ENCODE measurements around the gene ZNF879. TPM values are rescaled to one million over a fixed set of nuclear protein-coding genes. Genes with fewer than 3 reads are reported as not detected.

Gene ZNF879
- total RNA-seq, 3 donors from 2014 or later (not counting 1 experiment from before 2014, with no cell fraction given): 4.2 to 7.6 (median 5.1) TPM

- Mint-ChIP-seq H3K36me3 (peaks cover 77% of the 10 kb centered on the region), H3K27me3 (ENCODE audit: low read depth in 2 of 2) (no peaks in the 10 kb centered on the region), H3K4me1 (no peaks in the 10 kb centered on the region), H3K9me3 (peaks cover 29 to 42% of the 10 kb centered on the region in 2 donors), H3K4me3 (no peak overlapping the region), H3K27ac (no peak overlapping the region)
- Histone ChIP-seq H3K27me3 (ENCODE audit: control insufficient read depth, insufficient read depth, low read length) (no peaks in the 10 kb centered on the region), H3K4me1 (ENCODE audit: control insufficient read depth, insufficient read depth, low read length) (no peaks in the 10 kb centered on the region), H3K9me3 (ENCODE audit: control insufficient read depth, insufficient read depth, low read length) (peaks cover 55% of the 10 kb centered on the region), H3K36me3 (ENCODE audit: control insufficient read depth, insufficient read depth, low read length) (peaks cover 33% of the 10 kb centered on the region), H3K27ac (ENCODE audit: low read length) (no peak overlapping the region), H3K4me3 (ENCODE audit: low read length) (no peak overlapping the region)
- ATAC-seq (no peak), DNase-seq (no peak)
- no peak for TF ChIP-seq CTCF (IDR thresholded peaks at IDR 0.05)
- 89% methylated on average over 4 of the region's 4 CpGs for WGBS (ENCODE audit: insufficient coverage)
- intact Hi-C loops (cut with micrococcal nuclease): no loop called here
These were observed 57.1 kb downstream of the ZNF879 start for GRCh38 chr5:179080724-179081123.

Other genes starting within 250 kb of the ZNF879 start
- 10 to 100 TPM; 10.0 to 16.0 (median 13.6) TPM for gene ZNF354B, start 163.9 kb upstream of the ZNF879 start, total RNA-seq
- under 1 TPM; 0.33 to 0.61 (median 0.54) TPM for gene ZFP2, start 127.9 kb upstream of the ZNF879 start, total RNA-seq
- not detected for gene ZNF454, start 82.6 kb upstream of the ZNF879 start, total RNA-seq
- gene GRM6, start 28.5 kb upstream of the ZNF879 start, total RNA-seq: not detected
- gene ZNF354C, start 36.6 kb downstream of the ZNF879 start, total RNA-seq: 1 to 10 TPM; 4.0 to 7.4 (median 4.9) TPM